CD4-positive, alpha-beta T cell treated with Interleukin-15 for 1 hour (primary cell): ENCODE measurements around the gene RBM12.
A peak's percentile ranks its signal among the peaks of the same experiment; 100 is the strongest.
"Not testable (repeated sequence)": the region's sequence is repeated elsewhere in the genome, so short reads cannot be mapped to it uniquely, and the experiment has no call there.

Experiments
- DNase-seq: peaks from one replicate; pipeline ENCODE4 v3.0.0-alpha.2; 2020

Gene RBM12, protein sequence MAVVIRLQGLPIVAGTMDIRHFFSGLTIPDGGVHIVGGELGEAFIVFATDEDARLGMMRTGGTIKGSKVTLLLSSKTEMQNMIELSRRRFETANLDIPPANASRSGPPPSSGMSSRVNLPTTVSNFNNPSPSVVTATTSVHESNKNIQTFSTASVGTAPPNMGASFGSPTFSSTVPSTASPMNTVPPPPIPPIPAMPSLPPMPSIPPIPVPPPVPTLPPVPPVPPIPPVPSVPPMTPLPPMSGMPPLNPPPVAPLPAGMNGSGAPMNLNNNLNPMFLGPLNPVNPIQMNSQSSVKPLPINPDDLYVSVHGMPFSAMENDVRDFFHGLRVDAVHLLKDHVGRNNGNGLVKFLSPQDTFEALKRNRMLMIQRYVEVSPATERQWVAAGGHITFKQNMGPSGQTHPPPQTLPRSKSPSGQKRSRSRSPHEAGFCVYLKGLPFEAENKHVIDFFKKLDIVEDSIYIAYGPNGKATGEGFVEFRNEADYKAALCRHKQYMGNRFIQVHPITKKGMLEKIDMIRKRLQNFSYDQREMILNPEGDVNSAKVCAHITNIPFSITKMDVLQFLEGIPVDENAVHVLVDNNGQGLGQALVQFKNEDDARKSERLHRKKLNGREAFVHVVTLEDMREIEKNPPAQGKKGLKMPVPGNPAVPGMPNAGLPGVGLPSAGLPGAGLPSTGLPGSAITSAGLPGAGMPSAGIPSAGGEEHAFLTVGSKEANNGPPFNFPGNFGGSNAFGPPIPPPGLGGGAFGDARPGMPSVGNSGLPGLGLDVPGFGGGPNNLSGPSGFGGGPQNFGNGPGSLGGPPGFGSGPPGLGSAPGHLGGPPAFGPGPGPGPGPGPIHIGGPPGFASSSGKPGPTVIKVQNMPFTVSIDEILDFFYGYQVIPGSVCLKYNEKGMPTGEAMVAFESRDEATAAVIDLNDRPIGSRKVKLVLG

DNA sequence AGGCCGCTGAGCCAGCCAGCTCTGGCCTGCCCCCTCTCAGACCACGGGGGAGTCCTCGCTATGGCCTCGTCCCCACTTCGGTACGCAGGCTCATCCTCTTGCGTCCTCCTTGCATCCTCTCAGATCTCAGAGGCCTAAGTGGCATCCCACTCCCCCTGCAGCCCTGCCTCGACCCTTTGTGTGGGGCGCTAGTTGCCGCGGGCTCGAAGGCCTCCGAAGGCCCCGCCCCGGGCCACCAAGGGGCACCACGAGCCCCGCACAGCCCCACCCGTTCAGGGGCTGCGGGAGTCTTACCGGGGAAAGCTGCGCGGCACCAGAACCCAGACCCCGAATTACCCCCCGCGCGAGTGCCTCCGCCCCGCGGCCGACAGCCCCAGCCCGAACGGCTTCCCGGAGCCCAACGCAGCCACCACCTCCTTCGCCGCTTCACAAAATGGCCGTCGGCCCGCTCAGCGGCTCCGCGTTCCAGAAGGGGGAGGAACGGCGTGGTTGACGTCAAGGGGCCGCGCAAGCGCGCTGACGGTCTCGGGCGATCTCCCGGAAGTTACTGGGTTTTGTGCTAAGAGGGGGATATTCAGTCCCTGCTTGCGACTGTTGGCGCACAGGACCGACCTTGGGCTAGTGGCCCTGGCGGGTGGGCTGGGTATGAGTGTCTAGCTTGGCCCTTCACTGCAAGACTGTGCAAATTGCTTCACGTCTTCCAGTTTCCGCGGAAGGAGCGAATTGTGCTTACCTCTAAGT is at the start of gene RBM12, which contains the start of gene CPNE1:
Gene RBM12 (minus strand): TSS at position 435 of the 741 bp plus-strand sequence. CDS start 9,578 bp downstream, outside the sequence.
Gene CPNE1 (minus strand): TSS at position 435 of the 741 bp plus-strand sequence. CDS start 31,977 bp downstream, outside the sequence.
- peak; percentile 94 for DNase-seq

DNA sequence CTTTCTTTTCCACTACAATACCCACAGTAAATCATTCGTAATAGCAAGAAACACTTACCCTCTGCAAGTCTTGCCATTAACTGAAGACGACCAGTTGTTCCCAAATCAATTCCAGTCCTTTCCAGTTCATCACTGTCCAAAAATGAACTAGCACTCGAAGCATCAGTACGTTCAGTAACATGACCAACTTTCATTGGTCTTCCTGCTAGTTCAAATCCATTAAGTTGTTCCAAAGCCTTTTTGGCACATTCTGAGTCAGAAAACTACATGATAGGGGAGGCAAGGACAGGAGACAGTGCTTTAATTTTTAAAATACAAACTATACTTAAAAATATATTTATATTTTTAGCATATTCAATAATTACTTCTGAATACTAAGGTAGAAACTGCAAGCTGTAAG is 49.4 kb upstream of the RBM12 start:
- DNase-seq, result no peak

DNA sequence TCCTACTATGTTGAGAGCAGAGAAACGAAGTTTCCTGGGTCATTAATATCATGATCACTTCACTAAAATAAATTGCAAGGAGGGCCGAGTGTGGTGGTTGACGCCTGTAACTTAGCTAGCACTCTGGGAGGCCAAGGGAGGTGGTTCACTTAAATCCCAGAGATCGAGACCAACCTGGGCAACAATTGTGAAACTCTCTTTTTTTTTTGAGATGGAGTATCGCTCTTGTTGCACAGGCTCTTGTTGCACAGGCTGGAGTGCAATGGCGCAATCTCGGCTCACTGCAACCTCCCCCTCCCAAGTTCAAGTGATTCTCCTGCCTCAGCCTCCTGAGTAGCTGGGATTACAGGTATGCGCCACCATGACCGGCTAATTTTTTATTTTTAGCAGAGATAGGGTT is 48.4 kb upstream of the RBM12 start:
- DNase-seq, result not testable (repeated sequence)

DNA sequence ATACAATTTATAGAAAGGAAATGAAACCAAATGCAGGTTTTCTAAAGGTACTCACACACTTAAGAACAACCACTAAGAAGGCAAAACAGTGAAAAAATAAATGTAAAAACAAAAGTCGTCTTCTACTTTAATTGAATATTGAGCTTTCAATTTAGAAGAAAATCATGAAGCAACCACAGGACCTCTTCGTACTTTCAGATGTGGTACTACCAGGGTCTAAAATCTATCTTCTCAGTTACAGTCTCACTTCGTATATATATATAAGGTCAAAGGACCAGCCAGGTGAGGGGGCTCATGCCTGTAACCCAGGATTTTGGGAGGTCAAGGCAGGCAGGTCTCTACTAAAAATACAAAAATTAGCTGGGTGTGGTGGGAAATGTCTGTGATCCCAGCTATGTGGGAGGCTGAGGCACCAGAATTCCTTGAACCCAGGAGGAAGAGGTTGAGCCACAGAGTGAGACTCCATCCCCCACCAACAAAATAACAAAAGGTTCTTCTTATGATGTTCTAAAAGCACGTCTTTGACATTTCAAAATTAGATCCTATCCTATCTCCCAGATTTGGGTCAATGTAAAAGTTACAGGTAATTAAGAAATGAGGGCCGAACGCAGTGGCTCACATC is 47.0 kb upstream of the RBM12 start:
- no peak for DNase-seq

DNA sequence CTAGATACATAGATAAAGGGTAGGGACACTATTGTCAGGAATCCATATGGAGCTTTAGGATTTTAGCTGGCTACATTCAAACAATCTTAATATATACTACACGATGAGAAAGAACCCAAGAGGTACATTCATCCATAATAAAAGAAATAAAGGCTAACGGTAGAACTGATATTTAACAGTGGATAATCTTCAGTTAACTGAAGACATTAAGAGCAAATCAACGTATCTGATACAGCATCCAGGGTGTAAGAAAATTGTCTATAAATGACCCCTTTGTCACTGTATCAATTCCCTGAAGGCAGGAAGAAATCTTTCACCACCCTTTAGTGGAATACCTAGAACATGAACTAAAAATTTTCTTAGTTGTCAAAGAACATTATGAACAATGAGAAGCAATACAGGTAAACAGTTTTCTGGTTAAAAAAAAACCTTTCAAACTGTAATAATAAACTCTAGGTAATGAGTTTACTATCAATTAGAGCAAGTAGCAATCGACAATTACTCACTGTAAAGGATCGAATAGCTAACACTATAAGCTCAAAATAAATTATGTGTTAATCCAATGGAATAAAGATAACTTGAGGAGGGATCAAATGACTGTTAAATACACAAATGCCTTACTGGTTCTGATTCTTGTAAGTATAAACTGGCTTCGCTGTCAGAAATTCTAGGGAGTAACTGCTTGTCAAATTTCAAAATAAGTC is 46.3 kb upstream of the RBM12 start:
- no peak for DNase-seq

DNA sequence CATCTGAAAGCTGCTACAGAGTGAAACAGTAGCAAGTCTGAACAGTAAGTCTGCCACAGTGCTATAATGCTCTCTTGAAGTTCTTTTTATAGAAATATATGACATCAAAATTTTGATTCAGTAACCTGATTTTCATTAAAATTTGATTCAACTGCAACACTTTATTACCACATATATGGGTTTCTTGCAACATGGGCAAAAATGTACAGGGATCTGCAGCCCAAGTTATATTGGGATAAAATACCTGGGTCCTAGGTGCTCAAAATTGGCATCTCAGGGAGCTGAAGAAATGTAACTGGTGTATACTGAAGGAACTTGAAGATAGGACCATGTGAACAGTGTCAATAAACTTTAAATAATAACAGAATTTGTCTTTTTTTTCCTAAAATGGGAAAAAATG is 45.3 kb upstream of the RBM12 start:
- DNase-seq, result no peak

DNA sequence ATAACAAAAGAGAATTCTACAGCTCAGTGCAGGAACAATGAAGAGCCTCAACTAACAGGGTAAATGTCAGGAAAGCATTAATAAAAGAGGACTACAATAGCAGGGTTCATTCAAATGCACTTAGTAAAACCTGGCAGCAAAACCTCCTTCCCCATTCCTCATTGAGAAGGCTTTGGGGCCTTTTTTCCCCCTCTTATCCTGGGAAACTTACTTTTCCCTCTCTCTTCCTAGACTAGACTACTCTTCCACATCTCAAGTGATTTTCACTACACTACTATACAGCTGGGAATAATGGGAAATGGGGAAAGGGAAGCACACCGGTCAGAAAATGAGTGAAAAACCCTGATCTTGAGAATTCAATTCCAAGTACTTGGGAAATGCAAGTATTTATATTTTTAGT is 44.6 kb upstream of the RBM12 start:
- DNase-seq, result no peak

DNA sequence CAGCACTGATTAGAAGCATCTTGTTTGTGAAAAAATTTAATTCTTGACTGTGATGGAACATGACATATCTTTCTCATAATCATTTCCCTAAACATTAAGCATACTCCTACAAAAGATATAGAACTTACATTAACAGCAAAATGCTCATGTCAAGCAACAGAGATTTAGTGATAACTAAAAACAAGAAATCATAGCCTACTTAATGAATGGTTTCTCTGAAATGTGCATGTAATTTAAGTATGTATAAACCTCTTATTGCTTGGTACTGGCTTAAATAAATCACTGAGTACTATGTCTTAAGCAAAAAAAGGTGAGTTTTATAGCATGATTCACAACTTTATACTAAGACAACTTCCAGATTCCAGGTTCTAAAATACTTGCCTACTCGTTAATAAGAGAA is 43.8 kb upstream of the RBM12 start:
- no peak for DNase-seq

DNA sequence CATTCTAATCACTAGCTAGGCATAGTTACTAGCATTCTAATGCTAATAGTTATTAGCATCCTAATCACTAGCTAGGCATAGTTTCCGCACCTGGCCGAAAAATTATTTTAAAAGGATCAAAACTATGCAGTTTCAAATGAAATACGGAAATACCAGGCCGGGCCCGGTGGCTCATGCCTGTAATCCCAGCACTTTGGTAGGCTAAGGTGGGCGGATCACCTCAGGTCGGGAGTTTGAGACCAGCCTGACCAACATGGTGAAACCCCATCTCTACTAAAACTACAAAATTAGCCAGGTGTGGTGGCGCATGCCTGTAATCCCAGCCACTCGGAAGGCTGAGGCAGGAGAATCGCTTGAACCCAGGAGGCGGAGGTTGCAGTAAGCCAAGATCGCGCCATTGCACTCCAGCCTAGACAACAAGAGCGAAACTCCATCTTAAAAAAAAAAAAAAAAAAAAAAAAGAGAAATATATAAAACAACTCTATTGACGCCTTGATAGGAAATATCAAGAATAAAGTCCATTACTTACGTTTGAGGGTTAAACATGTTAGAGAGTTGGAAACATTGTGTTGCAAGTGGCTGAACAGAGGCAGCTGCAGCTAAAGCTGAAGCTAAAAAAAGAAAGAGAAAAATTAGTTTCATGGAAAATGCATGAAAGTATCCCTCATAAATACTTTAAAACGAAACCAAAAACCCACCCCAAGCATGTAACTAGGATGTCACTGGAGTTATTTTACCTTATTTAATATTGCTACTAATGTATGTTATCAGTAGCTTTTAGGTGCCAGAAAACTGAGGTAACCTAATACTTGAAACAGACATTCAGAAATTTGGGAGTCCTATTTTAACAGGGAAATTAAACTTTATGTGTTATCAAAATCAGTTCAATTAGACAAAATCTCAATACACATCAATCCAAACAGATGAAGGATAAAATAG is 42.2 kb upstream of the RBM12 start:
- DNase-seq, result not testable (repeated sequence)

DNA sequence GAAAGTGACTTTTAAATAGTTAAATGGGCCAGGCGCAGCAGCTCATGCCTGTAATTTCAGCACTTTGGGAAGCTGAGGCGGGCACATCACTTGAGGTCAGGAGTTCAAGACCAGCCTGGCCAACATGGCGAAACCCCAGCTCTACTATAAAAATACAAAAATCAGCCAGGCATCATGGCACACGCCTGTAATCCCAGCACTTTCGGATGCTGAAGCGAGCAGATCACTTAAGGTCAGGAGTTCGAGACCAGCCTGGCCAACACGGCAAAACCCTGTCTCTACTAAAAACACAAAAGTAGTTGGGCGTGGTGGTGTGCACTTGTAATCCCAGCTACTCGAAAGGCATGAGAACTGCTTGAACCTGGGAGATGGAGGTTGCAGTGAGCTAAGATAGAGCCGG is 41.2 kb upstream of the RBM12 start:
- DNase-seq, result not testable (repeated sequence)

DNA sequence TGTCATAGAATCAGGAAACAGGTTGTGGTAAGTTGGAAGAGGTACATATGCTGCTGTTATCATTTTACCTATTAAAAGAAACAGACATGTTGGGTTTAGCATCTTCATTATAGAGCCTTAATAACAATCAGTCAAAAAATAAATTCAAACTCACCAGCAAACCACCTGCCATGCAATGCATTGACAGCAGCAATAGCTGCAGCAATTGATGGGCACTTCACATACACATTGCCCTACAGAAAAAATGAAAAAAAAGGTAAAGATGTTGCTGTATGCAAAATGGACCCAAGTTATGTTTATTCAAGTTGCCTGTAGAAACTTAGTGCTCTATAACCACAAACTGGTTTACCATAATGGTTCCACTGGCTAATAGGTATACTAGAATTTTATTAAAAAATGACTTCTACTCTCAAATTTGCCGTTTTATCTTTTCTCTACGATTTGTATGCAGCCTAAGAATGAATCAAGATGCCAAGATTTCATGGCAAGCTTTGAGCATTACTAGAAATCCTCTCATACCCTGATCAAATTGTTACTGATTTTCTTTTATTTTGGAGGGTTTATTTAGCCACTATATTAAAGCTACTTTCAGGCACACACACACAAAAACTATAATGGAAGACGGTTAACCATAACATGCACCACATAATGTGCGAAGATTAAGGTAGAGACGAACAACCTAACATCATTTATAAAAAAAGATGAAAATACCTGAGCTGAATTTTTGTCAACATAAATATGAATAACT is 40.0 kb upstream of the RBM12 start:
- DNase-seq, result no peak

DNA sequence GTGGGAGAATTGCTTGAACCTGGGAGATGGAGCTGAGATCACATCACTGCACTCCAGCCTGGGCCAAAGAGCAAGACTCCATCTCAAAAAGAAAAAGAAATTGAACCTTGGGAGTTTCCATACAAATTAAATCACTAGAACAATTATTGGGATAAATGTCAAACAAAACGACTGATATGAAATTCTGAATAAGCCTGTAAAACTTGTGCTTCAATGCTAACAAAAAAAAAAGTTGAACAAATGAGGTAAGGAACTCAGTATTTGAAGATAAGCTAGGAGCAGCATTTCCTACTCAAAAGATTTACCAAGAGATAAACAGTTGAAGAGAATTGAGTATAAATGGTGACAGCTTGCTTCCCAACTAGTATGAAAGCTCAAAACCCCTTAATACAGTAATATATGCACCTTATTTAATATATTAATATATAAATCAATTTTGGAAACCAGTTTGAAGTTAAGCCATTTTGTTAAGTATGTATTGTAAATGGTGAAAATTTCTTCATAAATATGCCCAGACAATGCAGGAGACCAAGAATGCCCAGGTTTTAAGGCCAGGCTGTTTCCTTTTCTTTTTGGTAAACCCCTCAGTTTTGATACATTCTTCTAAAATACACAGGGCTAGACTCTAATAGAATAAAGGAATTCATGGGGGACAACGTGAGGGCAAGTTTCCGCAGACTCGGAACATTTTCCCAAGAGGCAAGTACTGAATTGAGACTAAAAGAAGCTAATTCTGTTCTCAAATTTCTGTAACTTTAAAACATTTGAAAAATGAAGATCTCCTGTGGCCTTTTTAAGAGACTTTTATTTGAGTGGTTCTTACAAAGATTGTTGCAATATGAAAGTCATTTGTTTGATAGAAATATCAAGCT is 38.4 kb upstream of the RBM12 start:
- no peak for DNase-seq

DNA sequence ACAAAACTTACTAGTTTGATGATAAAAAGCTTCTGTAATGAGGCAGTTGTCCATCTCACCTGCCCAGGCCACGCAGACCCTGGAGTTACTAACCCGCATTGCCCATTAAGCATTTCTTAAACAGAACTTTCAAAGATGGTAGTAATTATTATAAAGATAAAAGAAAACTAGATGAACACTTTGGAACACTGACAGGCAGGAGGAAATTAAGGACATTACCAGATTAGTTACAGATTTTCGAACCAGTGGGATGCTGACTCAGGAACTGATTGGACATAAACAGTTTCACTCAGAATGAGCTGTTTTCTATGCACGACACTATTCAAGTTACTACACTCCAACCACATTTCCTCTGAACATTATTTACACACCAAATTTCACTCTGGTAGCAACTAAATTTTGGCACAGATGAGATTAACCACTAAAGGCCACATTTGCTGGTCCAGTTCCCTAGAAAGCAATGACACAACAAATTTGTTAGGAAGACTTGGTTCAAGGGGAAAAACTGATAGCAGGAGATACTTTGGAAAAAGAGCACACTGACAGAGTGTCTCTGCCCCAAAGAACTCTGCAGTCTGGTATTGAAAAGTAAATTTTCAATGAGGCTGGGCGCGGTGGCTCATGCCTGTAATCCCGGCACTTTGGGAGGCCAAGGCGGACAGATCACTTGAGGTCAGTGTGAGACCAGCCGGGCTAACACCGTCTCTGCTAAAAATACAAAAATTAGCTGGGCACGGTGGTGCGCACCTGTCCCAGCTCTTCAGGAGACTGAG is 37.5 kb upstream of the RBM12 start:
- no peak for DNase-seq

DNA sequence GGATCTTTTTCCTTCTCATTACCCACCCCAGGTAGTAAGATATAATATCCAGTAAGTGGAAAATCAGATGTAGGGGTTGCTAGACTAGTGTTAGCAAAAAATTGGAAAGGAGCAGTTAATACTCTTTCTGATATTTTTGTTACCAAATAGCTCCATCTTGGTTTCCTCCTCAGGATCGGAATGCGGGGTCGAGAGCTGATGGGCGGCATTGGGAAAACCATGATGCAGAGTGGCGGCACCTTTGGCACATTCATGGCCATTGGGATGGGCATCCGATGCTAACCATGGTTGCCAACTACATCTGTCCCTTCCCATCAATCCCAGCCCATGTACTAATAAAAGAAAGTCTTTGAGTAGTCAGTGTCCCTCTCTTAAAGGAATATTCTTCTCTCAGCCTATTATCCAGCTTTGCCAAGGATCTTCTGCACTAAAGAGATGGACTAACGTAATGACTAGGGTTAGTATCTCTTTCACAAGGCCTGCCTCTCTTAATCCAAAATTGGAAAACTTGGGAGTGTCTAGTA is 36.0 kb upstream of the RBM12 start:
- DNase-seq, result no peak

DNA sequence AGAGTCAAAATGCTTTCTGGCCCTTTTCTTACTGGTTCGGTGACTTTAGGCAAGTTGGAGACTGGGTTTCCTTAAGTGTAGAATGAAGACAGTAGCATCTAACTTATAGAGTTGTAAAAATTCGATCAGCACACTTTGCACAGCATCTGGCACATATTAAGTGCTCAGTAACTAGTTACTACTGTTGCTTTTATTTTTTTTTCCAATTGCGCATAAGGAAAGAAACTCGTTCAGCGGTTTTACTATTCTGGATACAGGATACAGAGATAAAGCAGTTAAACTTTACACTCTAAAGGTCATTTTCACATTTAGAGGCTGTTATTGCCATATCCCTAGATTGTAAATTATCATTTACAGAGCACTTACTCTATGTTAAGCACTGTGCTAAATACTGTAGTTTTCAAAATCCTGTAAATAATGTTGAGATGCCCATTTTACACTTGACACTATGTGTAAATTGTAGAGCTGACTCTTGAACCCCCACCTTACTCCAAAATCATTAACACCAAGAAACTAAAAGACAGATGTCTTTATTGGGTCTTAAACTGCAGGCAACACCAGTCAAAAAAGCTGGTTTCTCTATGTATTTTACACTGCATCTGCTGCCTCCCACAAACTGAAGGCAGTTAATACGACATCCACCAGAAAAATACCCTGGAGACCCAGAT is 35.4 kb upstream of the RBM12 start:
- DNase-seq, result no peak

DNA sequence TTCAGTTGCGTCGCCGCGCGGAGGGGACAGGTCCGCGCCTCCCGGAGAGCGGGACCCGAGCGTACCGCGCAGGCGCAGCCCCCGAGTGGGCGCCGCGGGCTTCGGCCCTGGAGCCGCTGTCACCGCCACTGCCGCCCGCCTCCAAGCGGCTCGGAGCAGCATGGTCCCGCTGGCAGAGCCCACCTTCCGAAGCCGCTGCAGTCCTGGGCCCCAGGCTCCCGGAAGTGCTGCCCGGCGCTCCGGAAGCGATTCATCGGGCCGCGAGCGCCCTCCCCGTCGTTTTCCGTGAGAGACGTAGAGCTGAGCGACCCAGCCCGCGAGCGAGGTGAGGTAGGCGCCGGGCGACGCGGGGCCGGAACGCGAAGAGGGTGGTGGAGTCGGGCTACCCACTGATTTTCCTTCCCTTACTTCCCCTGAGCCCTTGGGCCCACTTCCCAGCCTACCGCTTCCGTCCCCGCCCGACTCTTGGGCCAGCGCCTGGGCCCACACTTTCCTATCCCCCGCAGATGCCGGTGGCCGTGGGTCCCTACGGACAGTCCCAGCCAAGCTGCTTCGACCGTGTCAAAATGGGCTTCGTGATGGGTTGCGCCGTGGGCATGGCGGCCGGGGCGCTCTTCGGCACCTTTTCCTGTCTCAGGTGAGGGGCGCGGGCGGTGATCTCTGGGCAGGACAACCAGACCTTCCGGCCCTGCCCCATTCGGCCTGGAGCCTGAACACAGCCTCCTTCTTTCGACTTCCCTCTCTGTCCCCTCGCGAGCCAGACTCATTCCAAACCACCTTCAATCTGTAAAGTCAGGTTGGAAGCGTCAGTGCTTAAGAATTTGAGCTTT is 34.6 kb upstream of the RBM12 start, which contains the start of the genes NFS1 and ROMO1:
Gene NFS1 (minus strand): TSS at position 226 of the 830 bp plus-strand sequence. CDS start 64 bp downstream, at position 162.
Gene ROMO1 (plus strand): TSS at position 279 of the 830 bp plus-strand sequence. CDS start 228 bp downstream, at position 507.
- DNase-seq, result peak; percentile 87
